HCT116 (cell line): Measurements from ENCODE around the gene TAB3. TPM values are rescaled to one million over a fixed set of nuclear protein-coding genes. Genes with fewer than 3 reads are reported as not detected.

Source experiments
- ATAC-seq: fragments of 200-7000 bp; cut with Tn5 transposase; 2 replicates; pipeline ENCODE4 v1.9.1; 2020; ENCODE audit warnings: mild to moderate bottlenecking, moderate library complexity
- BruUV-seq: library from RNA; stranded (reverse); fragments of 400-500 nt; replicated peaks from 2 replicates; lab custom pipeline; 2021; lab: Mats Ljungman, UMichigan
- CTCF ChIA-PET: fragments of 300-600 bp; sonication (Branson Sonifier 250); formaldehyde crosslinking; loops from one replicate; lab custom pipeline; 2021; ENCODE audit warnings: antibody characterized with exemption; lab: Charles Lee
- POLR2A ChIA-PET: fragments of 300-600, 350-600 bp; sonication (Branson Sonifier 250); formaldehyde crosslinking; loops from one replicate; lab custom pipeline; 2021; ENCODE audit warnings: antibody characterized with exemption; lab: Charles Lee
- RAD21 ChIA-PET, 2 experiments: fragments of 300-600 bp; sonication (Branson Sonifier 250); formaldehyde crosslinking; loops; one replicate each; lab custom pipeline; 2023; ENCODE audit warnings: low total read pairs in 2 of 2; ENCODE audit not compliant: uncharacterized antibody in 2 of 2, unreplicated experiment in 2 of 2, low non-redundant PET in 1 of 2; lab: Charles Lee
- DNase-seq: peaks from one replicate; pipeline ENCODE4 v3.0.0-alpha.2; 2010; ENCODE audit warnings: low read depth, low spot score
- H2AFZ ChIP-seq: fragments of 200-600 bp; shearing (Covaris generic), sonication (generic); 2 replicates; pipeline ENCODE4 v1.6.1; 2017; ENCODE audit warnings: low read depth, mixed run types, mixed read lengths, antibody characterized with exemption, low read length; ENCODE audit not compliant: poor library complexity, severe bottlenecking
- H3K27ac ChIP-seq: 2 replicates; pipeline ENCODE4 v1.5.1; 2012; ENCODE audit warnings: low read depth, low read length
- H3K27me3 ChIP-seq: fragments of 200-600 bp; sonication (generic); 2 replicates; pipeline ENCODE4 v1.6.1; 2016; ENCODE audit warnings: mixed run types, low read length, mixed read lengths; ENCODE audit not compliant: insufficient read depth
- H3K36me3 ChIP-seq, 2 experiments: fragments of 200-500 bp in 1 of 2; fragments of 200-600 bp in 1 of 2; sonication (Bioruptor generic) in 1 of 2; sonication (generic) in 1 of 2; 2 replicates each; pipeline versions ENCODE4 v1.5.1 to v1.6.1; 2014 to 2016; ENCODE audit warnings: low read length in 2 of 2, inconsistent platforms in 1 of 2, mixed read lengths in 1 of 2, mixed run types in 1 of 2; ENCODE audit not compliant: insufficient read depth in 2 of 2, control insufficient read depth in 1 of 2
- H3K4me1 ChIP-seq, 2 experiments: fragments of 200-600 bp in 1 of 2; sonication (generic) in 1 of 2; 2 replicates each; pipeline versions ENCODE4 v1.5.1 to v1.6.1; 2012 to 2017; ENCODE audit warnings: low read length in 2 of 2, inconsistent platforms in 1 of 2, mild to moderate bottlenecking in 1 of 2, mixed read lengths in 1 of 2, mixed run types in 1 of 2, moderate library complexity in 1 of 2; ENCODE audit not compliant: insufficient read depth in 2 of 2, control insufficient read depth in 1 of 2
- H3K4me2 ChIP-seq: fragments of 200-600 bp; sonication (generic); 2 replicates; pipeline ENCODE4 v1.6.1; 2017; ENCODE audit warnings: mixed run types, low read length, mixed read lengths
- H3K4me3 ChIP-seq, 2 experiments: fragments of 200-600 bp in 1 of 2; sonication (generic) in 1 of 2; replicated peaks in 1 of 2; 2 replicates each; pipeline ENCODE4 v1.5.1; 2011 to 2016; ENCODE audit warnings: low read length in 2 of 2, control low read depth in 1 of 2, low read depth in 1 of 2, mild to moderate bottlenecking in 1 of 2, mixed read lengths in 1 of 2, mixed run types in 1 of 2
- H3K79me2 ChIP-seq: fragments of 200-600 bp; sonication (generic); 2 replicates; pipeline ENCODE4 v1.6.1; 2017; ENCODE audit warnings: mild to moderate bottlenecking, mixed run types, low read length, moderate library complexity, mixed read lengths; ENCODE audit not compliant: insufficient read depth
- H3K9ac ChIP-seq: fragments of 200-600 bp; sonication (generic); 2 replicates; pipeline ENCODE4 v1.6.1; 2016; ENCODE audit warnings: low read length, mixed read lengths
- H3K9me2 ChIP-seq: fragments of 200-600 bp; sonication (generic), shearing (Covaris generic); 2 replicates; pipeline ENCODE4 v1.6.1; 2017; ENCODE audit warnings: mixed run types, mild to moderate bottlenecking, moderate library complexity; ENCODE audit not compliant: insufficient read depth
- H3K9me3 ChIP-seq, 2 experiments: fragments of 200-500 bp in 1 of 2; fragments of 200-600 bp in 1 of 2; sonication (Bioruptor generic) in 1 of 2; sonication (generic) in 1 of 2; 2 replicates each; pipeline ENCODE4 v1.6.1; 2014 to 2017; ENCODE audit warnings: low read length in 2 of 2, mixed read lengths in 2 of 2, inconsistent platforms in 1 of 2, low read depth in 1 of 2, mild to moderate bottlenecking in 1 of 2, mixed run types in 1 of 2, moderate library complexity in 1 of 2; ENCODE audit not compliant: control insufficient read depth in 1 of 2, insufficient read depth in 1 of 2
- H4K20me1 ChIP-seq: fragments of 200-600 bp; sonication (generic), shearing (Covaris generic); 2 replicates; pipeline ENCODE4 v1.6.1; 2017; ENCODE audit warnings: mixed run types, mild to moderate bottlenecking, moderate library complexity; ENCODE audit not compliant: insufficient read depth
- CBX3 ChIP-seq: IDR thresholded peaks from 2 replicates; pipeline ENCODE4 v1.6.1; 2012; ENCODE audit warnings: low read depth
- ELF1 ChIP-seq: IDR thresholded peaks from 2 replicates; pipeline ENCODE4 v1.6.1; 2012; ENCODE audit warnings: low read depth, borderline replicate concordance
- EZH2 ChIP-seq: fragments of 200-600 bp; sonication (generic); IDR thresholded peaks from 2 replicates; pipeline ENCODE4 v1.6.1; 2017; ENCODE audit warnings: antibody characterized with exemption, mixed run types
- EZH2phosphoT487 ChIP-seq: fragments of 200-600 bp; IDR thresholded peaks from 2 replicates; pipeline ENCODE4 v1.6.1; 2018; ENCODE audit warnings: antibody characterized with exemption, borderline replicate concordance
- FOSL1 ChIP-seq: IDR thresholded peaks from 2 replicates; pipeline ENCODE4 v1.6.1; 2012; ENCODE audit warnings: low read depth
- JUND ChIP-seq: IDR thresholded peaks from 2 replicates; pipeline ENCODE4 v1.6.1; 2012
- POLR2AphosphoS5 ChIP-seq: IDR thresholded peaks from 2 replicates; pipeline ENCODE4 v1.6.1; 2011; ENCODE audit warnings: mild to moderate bottlenecking, low read depth, low read length, moderate library complexity
- RAD21 ChIP-seq: IDR thresholded peaks from 2 replicates; pipeline ENCODE4 v1.6.1; 2012; ENCODE audit warnings: low read depth, mild to moderate bottlenecking
- SIN3A ChIP-seq: IDR thresholded peaks from 2 replicates; pipeline ENCODE4 v1.6.1; 2012; ENCODE audit warnings: low read depth
- SP1 ChIP-seq: IDR thresholded peaks from 2 replicates; pipeline ENCODE4 v1.6.1; 2012; ENCODE audit warnings: low read depth
- TCF7L2 ChIP-seq: IDR thresholded peaks from 2 replicates; pipeline ENCODE4 v1.7.0; 2011; ENCODE audit warnings: borderline replicate concordance, inconsistent platforms; ENCODE audit not compliant: insufficient read depth, insufficient read length; ENCODE audit errors: extremely low read depth
- YY1 ChIP-seq: IDR thresholded peaks from 2 replicates; pipeline ENCODE4 v1.6.1; 2011; ENCODE audit warnings: low read length, low read depth, moderate library complexity, mild to moderate bottlenecking; ENCODE audit not compliant: insufficient replicate concordance; ENCODE audit errors: extremely low read depth
- ZFX ChIP-seq: fragments of 450-650 bp; IDR thresholded peaks from 2 replicates; pipeline ENCODE4 v1.6.1; 2017
- ZNF274 ChIP-seq: fragments of 200-500 bp; sonication (Bioruptor generic); IDR thresholded peaks from 2 replicates; pipeline ENCODE4 v1.6.1; 2014; ENCODE audit warnings: mild to moderate bottlenecking, low read depth, low read length, inconsistent platforms
- intact Hi-C: fragments of 100-400 bp; cut with micrococcal nuclease; formaldehyde crosslinking; loops from 2 replicates; pipeline ENCODE4 v1.10.0; 2022
- total RNA-seq: library from RNA; stranded (reverse); gene quantifications from one replicate; pipeline ENCODE4 v1.2.1, GENCODE V29; 2021; ENCODE audit not compliant: unreplicated experiment
- TF ChIP-seq, protein P1 (sequence below): IDR thresholded peaks from 2 replicates; pipeline ENCODE4 v1.6.1; 2012
- TF ChIP-seq, protein P2 (sequence below): IDR thresholded peaks from 2 replicates; pipeline ENCODE4 v1.6.1; 2012; ENCODE audit warnings: low read depth

The TAB3 gene
- total RNA-seq, 1 experiment from 2014 or later, result 11.2 TPM

DNA sequence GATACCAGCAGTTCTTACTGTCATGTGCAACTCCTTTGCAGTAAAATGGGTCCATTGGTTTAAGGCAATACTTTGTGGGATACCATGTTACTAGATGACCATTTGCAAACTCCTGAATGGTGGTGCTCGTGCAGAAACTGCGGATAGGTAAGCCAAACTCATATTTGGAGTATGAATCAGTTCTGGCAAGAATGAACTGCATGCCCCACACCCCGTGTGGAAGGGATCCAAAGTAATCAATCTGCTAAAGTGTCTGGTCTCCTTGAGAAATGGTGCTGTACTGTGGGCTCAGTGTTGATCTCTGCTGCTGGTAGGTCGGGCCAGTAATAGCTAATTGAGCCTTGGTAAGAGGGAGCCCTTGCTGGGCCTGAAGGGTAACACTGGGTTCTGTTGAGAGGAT, 4.2 kb upstream of the TAB3 start:
- H3K9ac ChIP-seq, result peak overlapping the region; percentile 17; the same call in 1 of the 2 replicates
- H3K9me2 ChIP-seq, result no peaks in the 10 kb centered on the region
- ATAC-seq (no peak), DNase-seq (no peak)
- H3K79me2 ChIP-seq, result peaks cover 4% of the 10 kb centered on the region; the same call in 1 of the 2 replicates
- H3K4me2 ChIP-seq, result peak overlapping the region; percentile 62
- no peaks in the 10 kb centered on the region for H3K36me3 ChIP-seq
- no TSS peak for BruUV-seq
- ChIA-PET RAD21 (no interaction called here), POLR2A (no interaction called here), CTCF (no interaction called here)
- no peaks in the 10 kb centered on the region for H3K27me3 ChIP-seq
- H2AFZ ChIP-seq, result peak overlapping the region; percentile 35
- peak overlapping the region in 1 of 2 experiments; percentile 35; a peak in 2 of 4 replicates for H3K4me3 ChIP-seq
- no peak overlapping the region; the same call in 1 of the 2 replicates for H3K27ac ChIP-seq
- H3K4me1 ChIP-seq, result peaks cover 7 to 30% of the 10 kb centered on the region in 2 experiments
- no peaks in the 10 kb centered on the region for H4K20me1 ChIP-seq
- no peak for TF ChIP-seq FOSL1
- TF ChIP-seq POLR2AphosphoS5, result no peak
- TF ChIP-seq CBX3, result no peak
- TF ChIP-seq SP1, result no peak
- TF ChIP-seq ELF1, result no peak
- TF ChIP-seq, protein P1, sequence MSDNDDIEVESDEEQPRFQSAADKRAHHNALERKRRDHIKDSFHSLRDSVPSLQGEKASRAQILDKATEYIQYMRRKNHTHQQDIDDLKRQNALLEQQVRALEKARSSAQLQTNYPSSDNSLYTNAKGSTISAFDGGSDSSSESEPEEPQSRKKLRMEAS, result no peak
- TF ChIP-seq ZNF274, result no peak
- TF ChIP-seq YY1, result no peak
- no peak for TF ChIP-seq ZFX
- no peak for TF ChIP-seq TCF7L2
- no peak for TF ChIP-seq JUND
- no peak for TF ChIP-seq RAD21
- no peak for TF ChIP-seq EZH2
- no peak for TF ChIP-seq SIN3A
- TF ChIP-seq, protein P2, sequence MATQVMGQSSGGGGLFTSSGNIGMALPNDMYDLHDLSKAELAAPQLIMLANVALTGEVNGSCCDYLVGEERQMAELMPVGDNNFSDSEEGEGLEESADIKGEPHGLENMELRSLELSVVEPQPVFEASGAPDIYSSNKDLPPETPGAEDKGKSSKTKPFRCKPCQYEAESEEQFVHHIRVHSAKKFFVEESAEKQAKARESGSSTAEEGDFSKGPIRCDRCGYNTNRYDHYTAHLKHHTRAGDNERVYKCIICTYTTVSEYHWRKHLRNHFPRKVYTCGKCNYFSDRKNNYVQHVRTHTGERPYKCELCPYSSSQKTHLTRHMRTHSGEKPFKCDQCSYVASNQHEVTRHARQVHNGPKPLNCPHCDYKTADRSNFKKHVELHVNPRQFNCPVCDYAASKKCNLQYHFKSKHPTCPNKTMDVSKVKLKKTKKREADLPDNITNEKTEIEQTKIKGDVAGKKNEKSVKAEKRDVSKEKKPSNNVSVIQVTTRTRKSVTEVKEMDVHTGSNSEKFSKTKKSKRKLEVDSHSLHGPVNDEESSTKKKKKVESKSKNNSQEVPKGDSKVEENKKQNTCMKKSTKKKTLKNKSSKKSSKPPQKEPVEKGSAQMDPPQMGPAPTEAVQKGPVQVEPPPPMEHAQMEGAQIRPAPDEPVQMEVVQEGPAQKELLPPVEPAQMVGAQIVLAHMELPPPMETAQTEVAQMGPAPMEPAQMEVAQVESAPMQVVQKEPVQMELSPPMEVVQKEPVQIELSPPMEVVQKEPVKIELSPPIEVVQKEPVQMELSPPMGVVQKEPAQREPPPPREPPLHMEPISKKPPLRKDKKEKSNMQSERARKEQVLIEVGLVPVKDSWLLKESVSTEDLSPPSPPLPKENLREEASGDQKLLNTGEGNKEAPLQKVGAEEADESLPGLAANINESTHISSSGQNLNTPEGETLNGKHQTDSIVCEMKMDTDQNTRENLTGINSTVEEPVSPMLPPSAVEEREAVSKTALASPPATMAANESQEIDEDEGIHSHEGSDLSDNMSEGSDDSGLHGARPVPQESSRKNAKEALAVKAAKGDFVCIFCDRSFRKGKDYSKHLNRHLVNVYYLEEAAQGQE, result no peak
- TF ChIP-seq EZH2phosphoT487, result no peak
- intact Hi-C loops, result no loop called here
- no peaks in the 10 kb centered on the region for H3K9me3 ChIP-seq
